HG02885 (cell line): ENCODE results near the gene ZMYND12.

Experiments
- ATAC-seq: cut with Tn5 transposase; IDR thresholded peaks from one replicate; pipeline ENCODE4 v1.9.1; 2021; ENCODE audit warnings: mild to moderate bottlenecking; ENCODE audit not compliant: unreplicated experiment, poor library complexity

ZMYND12 gene

DNA sequence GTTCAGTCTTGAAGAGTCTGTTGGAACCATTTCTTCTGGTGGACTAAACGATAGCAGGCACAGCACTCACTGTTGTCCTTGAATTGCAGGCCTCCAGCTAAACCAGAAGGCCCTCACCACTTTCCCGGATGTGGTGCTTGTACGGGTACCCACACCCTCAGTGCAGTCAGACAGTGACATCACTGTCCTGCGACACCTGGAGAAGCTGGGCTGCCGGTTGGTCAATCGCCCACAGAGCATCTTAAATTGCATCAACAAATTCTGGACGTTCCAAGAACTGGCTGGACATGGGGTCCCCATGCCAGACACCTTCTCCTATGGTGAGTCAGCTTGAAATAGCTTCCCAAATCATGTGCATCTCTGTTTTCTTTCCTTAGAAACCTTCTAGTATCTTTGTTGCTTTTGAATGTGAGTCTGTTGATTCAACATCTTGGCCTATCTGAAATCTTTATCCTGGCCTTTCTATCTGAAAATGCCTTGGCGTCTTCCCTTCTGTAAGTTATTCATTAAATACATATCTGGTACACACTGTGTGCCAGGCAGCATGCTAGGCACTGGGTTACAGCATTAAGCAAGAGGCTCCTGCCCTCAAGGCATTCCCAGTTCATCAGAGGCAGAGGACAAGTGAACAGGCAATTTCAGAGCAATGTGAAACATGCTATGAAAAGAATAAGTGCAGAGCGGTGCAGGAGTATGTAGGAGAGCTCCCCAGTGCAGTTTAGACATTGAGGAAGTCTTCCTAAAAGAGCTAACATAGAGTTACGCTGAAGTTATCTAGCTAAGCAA lies 56.3 kb downstream of the ZMYND12 start:
- no peak for ATAC-seq

DNA sequence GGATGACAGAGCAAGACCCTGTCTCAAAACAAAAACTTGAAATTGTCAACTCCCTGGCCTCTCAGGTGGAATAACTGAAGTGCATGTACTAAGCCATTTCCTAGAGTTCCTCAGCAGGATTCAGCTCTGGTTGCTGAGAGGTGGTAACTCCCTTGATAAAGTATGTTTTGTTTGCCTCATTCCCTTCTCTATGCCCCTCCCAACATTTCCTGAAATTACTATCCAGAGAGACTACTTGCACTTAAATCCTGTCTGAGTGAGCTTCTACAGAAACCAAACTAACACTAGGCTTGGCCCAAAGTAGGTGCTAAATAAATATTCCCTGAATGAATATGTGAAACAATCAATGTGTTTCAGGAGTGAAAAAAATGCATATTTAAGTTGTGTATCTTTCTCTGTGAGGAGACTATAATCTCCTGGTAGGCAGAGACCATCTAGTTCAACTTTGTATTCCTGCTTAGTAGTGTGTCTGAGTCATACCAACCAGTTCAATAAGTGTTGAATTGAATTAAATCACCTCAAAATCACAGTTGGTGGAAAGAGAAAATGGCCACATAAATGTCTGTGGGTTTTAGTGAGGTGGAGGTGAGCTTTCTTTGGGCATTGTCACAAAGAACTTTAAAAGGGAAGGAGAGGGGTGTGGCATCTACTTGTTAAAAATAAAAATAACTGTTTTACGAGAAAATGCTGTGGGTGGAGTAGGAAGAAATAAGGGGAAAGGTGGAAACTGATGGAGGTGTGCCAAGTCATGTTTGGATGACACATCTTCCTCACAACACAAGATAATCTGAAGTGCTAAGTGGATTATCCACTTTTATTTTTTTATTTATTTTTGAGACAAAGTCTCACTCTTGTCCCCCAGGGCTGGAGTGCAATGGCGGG lies 62.6 kb downstream of the ZMYND12 start:
- no peak for ATAC-seq

DNA sequence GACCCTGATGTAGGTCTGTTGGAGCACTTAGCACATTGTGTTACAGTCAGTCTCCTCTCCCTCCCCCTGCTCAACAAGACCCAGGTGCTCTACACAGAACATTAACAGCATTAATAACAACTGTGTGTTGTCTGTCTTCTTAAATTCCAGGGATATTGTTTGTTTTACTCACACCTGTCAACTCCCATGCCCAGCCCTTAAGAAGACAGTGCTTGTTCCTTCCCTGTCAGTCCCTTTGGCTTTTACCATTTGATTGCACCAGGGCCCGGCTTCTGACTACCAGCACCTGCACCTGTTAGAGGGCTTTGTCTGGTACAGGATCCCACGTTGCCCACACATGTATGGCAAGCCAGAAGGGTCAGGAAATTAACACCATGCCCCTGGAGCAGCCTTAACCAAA lies 63.6 kb downstream of the ZMYND12 start:
- no peak for ATAC-seq

DNA sequence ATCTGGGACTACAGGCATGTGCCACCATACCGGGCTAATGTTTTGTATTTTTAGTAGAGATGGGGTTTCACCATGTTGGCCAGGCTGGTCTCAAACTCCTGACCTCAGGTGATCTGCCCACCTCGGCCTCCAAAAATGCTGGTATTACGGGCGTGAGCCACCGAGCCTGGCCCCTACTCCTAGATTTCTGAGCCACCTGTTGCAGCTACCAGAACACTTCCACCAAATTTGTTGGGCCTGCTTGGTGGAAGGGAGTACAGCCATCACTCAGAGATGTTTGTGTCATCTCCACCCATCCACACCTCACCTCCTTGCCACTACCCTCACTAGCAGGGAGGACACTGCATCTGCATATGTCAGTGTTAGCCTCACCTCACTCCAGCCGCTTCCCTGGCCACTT lies 69.8 kb downstream of the ZMYND12 start:
- ATAC-seq, result no peak

DNA sequence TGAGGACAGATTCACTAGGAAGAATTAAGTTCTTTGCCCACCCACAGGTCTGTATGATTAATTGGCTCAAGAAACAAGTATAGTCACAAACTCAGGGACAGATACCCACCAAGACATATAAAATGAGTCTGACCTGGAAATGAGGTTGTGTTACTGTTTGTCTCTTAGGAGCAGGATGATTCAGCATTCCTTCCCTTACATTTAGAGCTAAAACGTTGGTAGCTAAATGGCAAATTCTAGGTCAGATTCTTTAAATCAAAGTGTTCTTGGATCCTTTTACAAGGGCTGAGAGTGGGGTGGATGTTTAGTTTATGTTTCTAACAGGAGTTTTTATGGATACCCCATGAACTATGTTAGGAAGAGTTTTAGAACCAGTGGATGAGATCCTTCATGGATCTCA lies 70.5 kb downstream of the ZMYND12 start:
- ATAC-seq, result no peak

DNA sequence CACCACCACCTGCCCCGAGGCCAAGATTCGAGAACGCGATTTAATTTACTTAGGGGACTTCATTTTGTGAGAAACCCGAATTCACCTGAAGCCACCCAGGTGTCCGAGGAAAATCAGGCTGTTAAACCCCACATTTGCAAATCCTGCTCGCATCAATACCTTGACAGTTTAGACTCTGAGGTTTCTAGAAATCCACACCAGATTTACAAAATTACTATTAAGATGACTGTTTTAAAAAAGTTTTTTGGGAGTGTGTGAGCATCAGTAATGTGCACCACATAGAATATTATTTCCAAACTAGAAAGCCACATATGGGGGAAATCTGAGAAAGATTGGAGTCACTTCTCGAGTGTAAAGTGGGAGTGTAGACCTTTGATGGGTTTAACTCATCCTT lies 74.5 kb downstream of the ZMYND12 start:
- no peak for ATAC-seq

DNA sequence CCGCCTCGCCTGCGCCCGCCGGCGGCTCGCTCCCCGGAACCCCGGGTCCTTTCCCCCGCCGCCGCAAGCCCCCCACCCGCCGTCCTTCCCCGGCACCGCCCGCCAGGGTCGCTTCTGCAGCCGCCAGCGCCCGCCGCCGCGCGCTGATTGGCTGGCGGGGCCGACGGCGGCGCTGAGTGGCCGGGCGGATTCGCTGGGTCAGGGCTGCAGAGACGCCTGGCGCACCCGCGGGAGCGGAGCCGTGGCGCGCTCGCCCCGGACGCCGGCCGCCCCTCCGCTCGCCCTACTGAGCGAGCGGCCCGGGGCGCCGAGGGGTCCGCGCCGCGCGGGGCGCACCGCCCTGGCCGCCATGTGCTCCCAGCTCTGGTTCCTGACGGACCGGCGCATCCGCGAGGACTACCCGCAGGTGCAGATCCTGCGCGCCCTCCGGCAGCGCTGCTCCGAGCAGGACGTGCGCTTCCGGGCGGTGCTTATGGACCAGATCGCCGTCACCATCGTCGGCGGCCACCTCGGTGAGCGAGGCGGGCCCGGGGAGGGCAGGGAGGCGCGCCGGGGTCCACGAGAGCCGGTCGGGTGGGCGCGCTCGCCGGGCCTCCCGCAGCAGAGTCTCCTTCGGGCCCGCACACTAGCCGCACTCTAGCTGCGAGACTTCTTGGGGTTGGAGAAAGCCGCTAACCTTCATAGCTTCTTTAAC lies 75.1 kb downstream of the ZMYND12 start, which contains the start of gene RIMKLA:
TSS of gene RIMKLA (plus strand) at position 207 of the 694 bp plus-strand sequence. CDS start at position 350, 143 bp downstream.
- ATAC-seq, result peak; percentile 90
